ENCODE results near the gene IL17RD.

The IL17RD gene

GRCh38 chr3:57127891-57128518, 37.1 kb downstream of the IL17RD start:
- in situ Hi-C loops (cut with MboI; ENCODE audit: low pct_unique_long_range_greater_than_20kb, low sequenced_read_pairs, unreplicated experiment) = no loop called here
- DNase-seq (ENCODE audit: low spot score) = no peak
- TF ChIP-seq, protein P1, sequence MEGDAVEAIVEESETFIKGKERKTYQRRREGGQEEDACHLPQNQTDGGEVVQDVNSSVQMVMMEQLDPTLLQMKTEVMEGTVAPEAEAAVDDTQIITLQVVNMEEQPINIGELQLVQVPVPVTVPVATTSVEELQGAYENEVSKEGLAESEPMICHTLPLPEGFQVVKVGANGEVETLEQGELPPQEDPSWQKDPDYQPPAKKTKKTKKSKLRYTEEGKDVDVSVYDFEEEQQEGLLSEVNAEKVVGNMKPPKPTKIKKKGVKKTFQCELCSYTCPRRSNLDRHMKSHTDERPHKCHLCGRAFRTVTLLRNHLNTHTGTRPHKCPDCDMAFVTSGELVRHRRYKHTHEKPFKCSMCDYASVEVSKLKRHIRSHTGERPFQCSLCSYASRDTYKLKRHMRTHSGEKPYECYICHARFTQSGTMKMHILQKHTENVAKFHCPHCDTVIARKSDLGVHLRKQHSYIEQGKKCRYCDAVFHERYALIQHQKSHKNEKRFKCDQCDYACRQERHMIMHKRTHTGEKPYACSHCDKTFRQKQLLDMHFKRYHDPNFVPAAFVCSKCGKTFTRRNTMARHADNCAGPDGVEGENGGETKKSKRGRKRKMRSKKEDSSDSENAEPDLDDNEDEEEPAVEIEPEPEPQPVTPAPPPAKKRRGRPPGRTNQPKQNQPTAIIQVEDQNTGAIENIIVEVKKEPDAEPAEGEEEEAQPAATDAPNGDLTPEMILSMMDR (IDR thresholded peaks at IDR 0.05; ENCODE audit: extremely low read depth, insufficient read depth, missing control alignments) = no peak

DNA sequence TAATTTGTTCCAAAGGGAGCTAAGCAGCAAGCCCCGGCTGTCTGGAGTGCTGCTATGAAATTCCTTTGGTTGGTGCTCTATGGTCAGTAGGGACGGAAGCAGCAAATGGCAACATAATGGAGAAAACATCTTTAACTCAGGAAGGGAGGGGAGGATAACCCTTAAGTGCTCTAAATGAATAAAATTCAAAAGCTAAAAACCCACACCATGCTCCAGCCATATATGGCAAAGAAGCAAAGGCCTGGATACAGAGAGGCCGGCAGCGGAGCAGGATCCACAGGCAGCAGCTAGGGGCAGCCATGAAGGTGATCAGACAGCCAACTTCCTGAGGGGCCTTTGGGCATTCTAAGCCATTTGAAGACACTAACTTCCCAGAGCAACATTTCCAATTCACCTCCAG, 38.9 kb downstream of the IL17RD start:
- TF ChIP-seq, protein P1 (IDR thresholded peaks at IDR 0.05; ENCODE audit: extremely low read depth, insufficient read depth, missing control alignments) = no peak
- in situ Hi-C loops (cut with MboI; ENCODE audit: low pct_unique_long_range_greater_than_20kb, low sequenced_read_pairs, unreplicated experiment) = no loop called here

DNA sequence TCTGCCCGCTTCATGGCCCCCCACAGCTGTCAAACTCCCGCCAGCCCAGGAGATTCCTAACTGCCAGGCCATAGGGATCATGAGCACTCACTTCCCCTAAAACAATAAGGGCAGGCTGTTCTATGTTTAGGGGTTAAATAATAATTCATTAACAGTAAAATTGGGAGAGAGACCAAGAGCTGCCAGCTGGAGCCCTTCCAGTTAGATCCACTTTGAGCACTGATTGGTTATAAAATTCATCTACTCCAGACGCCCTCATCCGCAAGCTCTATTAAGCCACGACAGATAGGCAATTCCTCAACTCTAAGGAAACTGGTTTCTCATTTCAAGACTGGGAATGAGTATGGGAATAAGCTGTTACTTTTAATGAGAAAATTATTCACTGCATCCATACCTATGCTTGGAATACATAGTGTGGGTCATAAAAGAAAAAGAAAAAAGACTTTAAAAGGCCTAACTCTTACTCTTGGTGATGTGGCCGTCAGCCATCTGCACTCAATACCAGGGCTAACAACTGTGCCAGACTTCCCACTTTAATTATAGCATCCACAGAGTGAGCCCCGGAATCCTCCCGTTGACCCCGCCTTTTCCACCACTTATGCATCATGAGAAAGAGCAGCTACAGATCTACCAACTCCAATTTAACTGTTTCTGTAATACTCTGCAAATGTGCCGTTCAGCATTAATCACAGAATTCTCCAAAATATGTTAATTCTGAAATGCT, 44.5 kb downstream of the IL17RD start:
- TF ChIP-seq, protein P1 (IDR thresholded peaks at IDR 0.05; ENCODE audit: extremely low read depth, insufficient read depth, missing control alignments) = no peak
- in situ Hi-C loops (cut with MboI; ENCODE audit: low pct_unique_long_range_greater_than_20kb, low sequenced_read_pairs, unreplicated experiment) = no loop called here
- no peak for DNase-seq (ENCODE audit: low spot score)

More for the DNA sequence above, 38.9 kb downstream of the IL17RD start:
- DNase-seq (ENCODE audit: low spot score) = no peak

DNA sequence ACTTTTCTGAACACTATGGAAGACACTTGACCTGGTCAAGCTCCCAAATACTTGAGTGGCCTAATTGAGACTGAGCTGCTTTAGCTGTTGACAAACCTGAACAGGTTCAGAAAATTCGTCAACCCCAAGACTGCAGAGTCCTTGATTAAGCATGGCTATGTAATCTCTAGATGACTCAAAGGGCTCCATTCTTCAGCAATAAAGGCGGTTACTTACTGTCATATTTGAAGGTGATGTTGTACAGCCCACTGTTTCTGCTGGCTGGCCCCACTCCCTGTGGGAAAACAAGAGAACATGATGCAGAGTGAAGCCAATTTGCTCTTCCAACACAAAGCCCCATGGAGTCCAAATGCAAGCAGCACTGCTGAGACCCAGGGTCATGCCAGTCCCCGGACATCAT, 45.1 kb downstream of the IL17RD start:
- in situ Hi-C loops (cut with MboI; ENCODE audit: low pct_unique_long_range_greater_than_20kb, low sequenced_read_pairs, unreplicated experiment) = no loop called here
- TF ChIP-seq, protein P1 (IDR thresholded peaks at IDR 0.05; ENCODE audit: extremely low read depth, insufficient read depth, missing control alignments) = no peak
- DNase-seq (ENCODE audit: low spot score) = no peak

DNA sequence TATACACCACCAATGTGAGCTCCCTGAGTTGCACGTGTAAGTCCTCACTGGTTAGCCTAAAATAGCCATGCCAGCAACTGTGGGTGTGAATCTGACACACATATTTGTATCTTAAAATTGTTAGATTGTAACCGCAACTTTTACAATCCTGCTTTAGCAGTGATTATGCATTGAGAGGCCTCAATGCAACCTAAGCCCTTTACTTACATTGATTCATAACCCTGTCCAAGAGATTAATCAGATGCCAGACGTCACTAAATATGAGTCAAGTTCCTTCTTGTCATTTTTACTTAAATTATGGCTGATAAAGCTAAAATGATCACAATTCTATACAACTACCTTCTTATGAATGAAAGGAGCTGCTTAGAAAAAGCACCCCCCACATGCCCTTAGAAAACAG, 46.9 kb downstream of the IL17RD start:
- in situ Hi-C loops (cut with MboI; ENCODE audit: low pct_unique_long_range_greater_than_20kb, low sequenced_read_pairs, unreplicated experiment) = no loop called here
- no peak for DNase-seq (ENCODE audit: low spot score)
- TF ChIP-seq, protein P1 (IDR thresholded peaks at IDR 0.05; ENCODE audit: extremely low read depth, insufficient read depth, missing control alignments) = no peak

- DNase-seq (ENCODE audit: low spot score) = no peak
- in situ Hi-C loops (cut with MboI; ENCODE audit: low pct_unique_long_range_greater_than_20kb, low sequenced_read_pairs, unreplicated experiment) = no loop called here
- TF ChIP-seq, protein P1 (IDR thresholded peaks at IDR 0.05; ENCODE audit: extremely low read depth, insufficient read depth, missing control alignments) = no peak
Observed at GRCh38 chr3:57116501-57116900, 48.7 kb downstream of the IL17RD start.

All from GM13977 (cell line).